HTERT RPE-1 (cell line): ENCODE results near the gene IL17RD.

Source experiments
- in situ Hi-C: fragments of 300-500 bp; cut with MboI; formaldehyde crosslinking; loops from 4 replicates; pipeline ENCODE4 v1.14.3; 2020; ENCODE audit warnings: low sequenced_read_pairs

The IL17RD gene

DNA sequence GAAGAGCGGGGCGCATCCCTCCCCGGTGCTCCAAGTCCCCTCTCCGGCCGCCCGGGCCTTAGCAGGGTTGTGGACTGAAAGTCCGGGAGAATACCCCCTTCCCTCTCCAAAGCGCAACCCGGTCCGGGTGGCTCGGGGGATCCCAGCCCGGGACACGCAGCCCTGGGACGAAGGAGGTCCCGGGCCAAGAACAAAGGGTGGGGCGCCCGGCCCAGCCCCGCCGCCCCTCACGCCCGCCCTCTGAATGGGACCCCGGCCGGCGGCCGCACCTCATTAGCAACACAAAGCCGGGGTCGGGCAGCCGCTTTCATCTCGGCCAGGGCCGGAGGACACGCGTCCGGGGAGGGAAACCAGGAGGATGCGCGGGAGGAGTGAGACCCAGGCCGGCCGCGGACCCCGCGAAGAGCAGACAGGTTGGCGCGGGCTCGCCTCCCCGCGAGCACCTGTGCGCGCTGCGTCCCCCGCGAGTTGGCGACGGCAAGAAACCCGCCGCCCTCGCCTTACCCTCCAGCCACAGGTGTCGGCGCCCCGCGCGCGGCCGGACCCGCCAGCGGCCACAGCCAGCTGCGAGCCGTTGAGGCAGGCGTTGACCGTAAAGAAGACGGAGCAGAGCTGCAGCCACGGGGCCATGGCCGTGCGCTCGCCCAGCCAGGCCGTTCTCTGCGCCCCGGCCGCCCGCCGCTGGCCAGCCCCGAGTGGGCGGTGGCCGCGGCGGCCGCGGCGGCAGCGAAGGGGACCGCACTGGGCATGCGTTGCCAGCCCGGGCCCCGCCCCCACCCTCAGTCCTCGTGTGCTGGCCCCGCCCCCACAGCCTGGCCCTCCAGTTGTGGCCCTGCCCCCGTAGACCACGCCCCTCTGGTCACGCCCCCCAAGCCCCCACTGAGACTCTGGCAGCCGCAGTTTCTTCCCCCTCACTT, at the start of gene IL17RD:
Gene IL17RD (minus strand): TSS at position 697 of the 917 bp plus-strand sequence. CDS start 67 bp downstream, at position 630.
- in situ Hi-C loops = no loop called here

DNA sequence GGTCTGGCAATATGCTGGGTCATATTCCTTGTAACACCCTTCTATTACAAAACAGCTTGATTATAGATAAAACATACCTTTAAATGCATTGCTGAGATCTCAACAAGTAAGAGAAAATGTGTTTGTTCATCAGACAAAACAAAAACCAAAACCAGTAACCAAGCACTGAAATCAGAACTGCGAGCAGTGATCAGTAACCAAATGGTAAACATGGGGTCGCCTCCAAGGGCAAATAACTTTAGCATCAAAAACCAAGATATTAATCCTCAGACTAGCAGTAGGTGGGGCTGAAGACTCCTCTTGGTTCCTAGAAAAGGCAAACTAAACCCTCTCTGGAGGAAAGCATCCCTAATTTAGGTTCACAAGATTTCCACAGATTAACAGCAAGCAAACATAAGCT, 41.3 kb upstream of the IL17RD start:
- in situ Hi-C loops = no loop called here

GRCh38 chr3:57199895-57200297, 34.7 kb upstream of the IL17RD start, which contains the start of gene HESX1:
TSS of gene HESX1 (minus strand) at chr3:57199978. CDS start at chr3:57199918, 60 bp downstream.
- in situ Hi-C loops = no loop called here

DNA sequence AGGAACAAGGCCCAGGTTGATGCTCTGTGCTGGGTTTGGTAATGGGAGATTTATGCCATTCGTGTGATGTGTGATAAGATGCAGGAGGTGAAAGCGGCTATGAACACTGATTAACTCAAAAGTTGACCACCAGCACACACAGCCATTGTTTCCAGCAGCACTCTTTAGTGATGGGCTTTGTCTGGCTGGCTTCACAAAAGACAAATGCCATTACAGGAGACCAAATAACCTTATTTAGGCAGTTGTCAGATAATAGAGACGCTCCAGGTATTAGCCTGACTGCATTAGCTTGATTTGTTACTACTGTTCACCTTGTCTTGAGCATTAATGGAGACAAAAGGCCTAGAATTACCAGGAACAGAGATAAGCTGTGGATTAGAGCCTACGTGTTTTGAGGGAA, 29.5 kb upstream of the IL17RD start:
- in situ Hi-C loops = no loop called here

DNA sequence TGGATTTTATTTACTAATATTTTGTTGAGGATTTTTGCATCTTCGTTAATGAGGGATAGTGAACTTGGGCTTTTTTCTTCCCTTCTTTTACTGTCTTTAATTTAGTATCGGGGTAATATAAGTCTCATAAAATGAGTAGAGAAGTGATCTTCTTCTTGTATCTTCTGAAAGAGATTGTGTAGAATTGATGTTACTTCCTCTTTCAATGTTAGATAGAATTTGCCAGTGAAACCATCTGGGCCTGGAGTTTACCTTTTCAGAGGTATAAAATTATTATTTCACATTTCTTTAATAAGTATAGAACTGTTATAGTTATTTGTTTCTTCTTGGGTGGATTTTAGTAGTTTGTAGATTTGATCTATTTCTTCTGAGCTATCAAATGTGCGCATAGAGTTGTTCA, 26.9 kb upstream of the IL17RD start:
- in situ Hi-C loops = no loop called here

DNA sequence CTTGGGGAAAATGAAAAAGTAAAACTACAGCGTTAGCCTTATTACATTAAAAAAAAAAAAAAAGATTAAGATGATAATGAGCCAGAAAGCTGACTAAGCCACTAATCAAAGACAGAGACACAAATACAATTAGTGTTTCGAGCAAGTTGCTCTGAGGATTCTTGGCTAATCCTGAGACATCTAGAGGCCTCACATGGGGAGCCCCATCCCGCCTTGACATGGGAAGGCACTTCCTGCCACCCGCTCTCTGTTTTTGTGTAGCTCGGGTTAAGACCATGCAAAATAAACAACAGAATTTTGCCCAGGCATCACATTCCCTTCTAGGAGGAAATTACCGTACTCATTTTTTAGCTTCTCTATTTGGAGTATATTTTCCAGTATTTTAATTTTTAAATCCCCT, 19.4 kb upstream of the IL17RD start:
- in situ Hi-C loops = no loop called here

DNA sequence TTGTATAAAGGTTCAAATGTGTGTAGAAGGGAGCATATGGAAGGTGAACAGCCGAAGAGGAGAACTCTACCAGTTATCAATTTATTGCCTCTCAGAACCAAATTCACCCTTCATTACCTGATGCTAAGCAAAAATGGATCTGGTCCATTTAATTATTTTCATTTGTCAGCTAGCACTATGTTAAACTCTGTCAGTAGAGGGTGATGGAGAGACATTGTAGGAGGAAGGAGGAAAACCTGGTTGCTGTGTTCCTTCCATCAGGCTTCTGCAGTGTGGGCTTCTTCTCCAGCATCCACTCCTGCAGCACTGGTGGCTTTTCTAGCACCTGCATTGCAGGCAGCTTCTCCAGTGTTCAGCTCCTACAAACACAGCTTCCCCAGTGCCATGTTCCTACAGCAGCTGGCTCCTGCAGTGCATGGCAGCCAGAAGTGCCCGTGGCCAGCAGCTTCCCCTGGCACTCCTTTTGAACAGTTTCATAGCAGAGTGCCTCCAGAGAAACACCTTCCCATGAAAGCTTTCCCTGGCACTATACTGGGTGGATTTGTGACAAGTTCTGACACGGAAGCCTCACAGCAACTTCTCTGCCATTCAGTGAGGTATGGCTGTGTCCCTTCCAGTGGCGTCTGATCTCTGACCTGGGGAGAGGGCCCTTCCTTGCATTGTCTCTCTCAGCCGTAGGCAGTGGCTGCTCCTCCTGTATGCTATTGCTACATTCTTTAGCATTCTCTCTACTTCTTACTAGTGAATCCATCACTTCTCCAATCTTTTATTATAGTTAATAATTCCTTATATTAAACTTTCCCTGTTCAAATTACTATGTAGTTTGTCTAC, 14.6 kb upstream of the IL17RD start:
- in situ Hi-C loops = no loop called here

DNA sequence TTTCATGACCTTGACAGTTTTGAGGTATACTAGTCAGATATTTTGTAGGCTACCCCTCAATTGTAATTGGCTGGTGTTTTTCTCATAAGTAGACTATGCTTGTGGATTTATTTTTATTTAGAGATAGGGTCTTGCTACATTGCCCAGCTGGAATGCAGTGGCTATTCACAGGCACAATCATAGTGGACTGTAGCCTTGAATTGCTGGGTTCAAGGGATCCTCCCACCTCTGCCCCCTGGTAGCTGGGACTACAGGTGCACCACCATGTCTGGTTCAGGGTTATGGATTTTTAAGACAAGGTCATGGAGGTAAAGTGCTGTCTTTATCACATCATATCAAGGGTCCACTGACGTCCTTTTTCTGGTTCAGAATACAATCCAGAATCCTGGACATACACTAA, 10.9 kb upstream of the IL17RD start:
- in situ Hi-C loops = no loop called here

- in situ Hi-C loops = no loop called here
Observed at GRCh38 chr3:57173687-57174086, 8.5 kb upstream of the IL17RD start.

DNA sequence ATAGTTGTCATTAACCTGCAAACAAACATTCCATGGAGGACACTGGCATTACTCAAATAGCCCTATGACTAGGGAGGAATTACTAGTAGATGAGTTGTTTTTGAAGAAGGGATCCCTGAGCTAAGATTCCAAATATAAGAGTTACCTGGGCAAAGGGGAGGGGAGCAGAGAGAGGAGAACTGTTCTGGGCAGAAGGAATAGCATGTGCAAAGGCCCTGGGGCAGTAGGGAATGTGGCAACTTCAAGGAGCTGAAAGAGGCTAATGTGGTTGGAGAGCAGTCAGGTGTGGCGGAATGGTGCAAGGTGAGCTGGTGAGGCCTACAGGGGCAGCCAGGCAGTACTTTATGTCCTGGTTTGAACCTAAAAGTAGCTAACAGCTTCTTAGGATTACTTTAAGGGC, 5.8 kb upstream of the IL17RD start:
- in situ Hi-C loops = no loop called here

- in situ Hi-C loops = no loop called here
Observed at GRCh38 chr3:57169872-57170623, 4.9 kb upstream of the IL17RD start.

GRCh38 chr3:57169108-57169507, 4.0 kb upstream of the IL17RD start:
- in situ Hi-C loops = no loop called here

DNA sequence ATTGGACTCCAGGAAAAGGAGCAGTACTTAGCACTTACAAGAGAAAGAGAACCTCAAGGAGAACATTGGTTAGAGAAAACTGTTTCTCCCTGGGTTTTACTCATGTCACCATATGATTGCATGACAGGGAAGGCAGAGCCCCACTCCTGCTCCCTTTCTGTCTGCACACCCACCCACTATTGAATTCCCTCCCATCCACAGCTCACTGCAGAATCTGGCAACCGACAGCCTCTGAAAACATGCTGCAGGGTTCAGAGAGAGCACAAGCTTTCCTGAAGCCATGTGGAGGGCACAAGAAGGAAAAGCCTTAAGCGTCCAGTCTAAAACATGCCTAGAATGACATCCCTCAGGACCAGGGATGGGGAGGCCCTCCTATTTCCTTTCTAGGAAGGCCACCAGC, 3.0 kb upstream of the IL17RD start:
- in situ Hi-C loops = no loop called here

GRCh38 chr3:57166660-57167059, 1.5 kb upstream of the IL17RD start:
- in situ Hi-C loops = no loop called here

DNA sequence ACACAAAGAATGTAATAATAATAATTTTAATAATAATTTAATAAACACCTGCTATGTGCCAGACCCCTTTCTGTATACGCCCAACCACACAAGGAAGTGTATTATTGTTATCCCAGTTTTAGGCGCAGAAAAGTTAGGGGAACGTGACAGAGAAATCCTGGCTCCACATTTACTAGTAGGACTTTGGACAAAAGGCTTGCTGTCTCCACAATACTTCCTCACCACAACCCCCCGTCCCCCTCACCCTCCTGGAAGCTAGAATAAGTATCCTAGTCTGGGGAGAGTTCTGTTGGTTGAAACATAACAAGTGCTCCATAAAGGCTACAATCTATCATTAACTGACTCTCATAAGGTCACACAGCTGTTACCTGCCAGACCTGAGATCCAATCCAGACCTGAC, 488 bp upstream of the IL17RD start:
- in situ Hi-C loops = no loop called here

- in situ Hi-C loops = no loop called here
Observed at GRCh38 chr3:57164217-57164656, 916 bp downstream of the IL17RD start.

DNA sequence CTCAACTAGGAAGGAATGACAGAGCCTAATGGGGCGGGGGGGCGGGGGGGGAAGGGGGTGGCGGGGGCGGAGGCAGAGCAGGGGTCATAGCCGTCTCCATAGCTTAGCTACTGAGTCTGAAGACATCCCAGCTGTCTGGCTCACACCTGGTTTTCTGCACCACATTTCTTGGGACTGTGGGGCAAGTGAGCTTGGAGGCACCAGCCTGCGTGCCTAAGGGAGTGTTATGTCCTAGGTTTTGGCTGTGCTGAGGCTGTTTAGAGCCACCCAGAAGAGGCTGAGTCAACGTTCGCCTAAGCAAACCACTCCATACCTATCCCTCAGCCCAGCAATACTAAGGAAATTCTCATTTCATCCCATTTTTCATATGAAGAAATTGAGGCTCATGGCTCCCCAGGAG, 1.4 kb downstream of the IL17RD start:
- in situ Hi-C loops = no loop called here

DNA sequence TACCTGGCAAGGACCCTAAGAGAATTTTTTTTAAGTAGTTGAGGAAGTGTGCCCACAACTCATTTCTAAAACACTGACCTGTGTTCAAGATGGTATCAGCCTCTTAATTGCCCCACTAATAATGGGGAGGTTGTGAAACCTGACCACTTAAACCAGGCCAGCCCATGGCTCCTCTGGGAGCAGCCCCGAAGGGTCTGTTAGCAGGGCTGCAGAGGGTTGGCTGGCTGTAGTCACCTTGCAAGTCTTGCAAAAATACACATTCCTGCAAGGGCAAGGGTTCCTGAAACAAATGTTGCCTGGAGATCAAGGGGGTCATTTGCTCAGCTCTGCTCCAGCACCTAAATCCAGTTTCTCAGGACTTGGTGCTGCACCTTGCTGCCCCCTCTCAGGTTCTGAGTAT, 3.2 kb downstream of the IL17RD start:
- in situ Hi-C loops = no loop called here

GRCh38 chr3:57160765-57161538, 4.2 kb downstream of the IL17RD start:
- in situ Hi-C loops = no loop called here

DNA sequence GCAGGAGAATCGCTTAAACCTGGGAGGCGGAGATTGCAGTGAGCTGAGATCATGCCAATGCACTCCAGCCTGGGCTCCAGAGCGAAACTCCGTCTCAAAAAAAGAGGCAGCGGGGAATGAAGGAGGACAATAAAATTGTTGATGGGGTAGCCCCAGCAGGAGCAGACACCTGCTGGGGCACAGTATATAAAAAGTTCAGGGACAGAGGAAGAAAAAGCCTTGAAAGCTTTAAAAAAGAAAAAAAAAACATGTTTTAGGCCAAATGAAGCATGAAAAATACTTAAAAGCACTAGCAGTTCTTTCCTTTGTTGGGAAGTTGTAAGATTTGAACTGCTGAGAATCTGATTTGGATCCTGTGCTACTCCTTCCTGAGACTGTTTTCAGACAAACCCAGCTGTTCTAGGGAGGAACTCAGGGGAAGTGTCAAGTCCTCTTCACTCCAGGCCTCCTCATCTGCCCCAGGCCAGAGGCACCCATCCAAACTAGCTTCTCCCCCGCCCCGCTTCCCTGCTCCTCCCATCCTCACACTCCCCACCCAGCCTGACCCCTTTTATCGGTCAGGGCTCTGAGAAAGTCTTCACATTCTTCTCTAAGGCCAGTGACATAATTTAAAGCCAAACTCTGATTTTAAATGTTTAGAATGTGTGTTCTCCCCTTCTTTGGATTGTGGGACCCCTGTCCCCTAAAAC, 4.9 kb downstream of the IL17RD start:
- in situ Hi-C loops = no loop called here
